HG03196 (cell line): ENCODE measurements around the gene COPG1.
"Not testable (repeated sequence)": the region's sequence is repeated elsewhere in the genome, so short reads cannot be mapped to it uniquely, and the experiment has no call there.

Experiments
- ATAC-seq: cut with Tn5 transposase; IDR thresholded peaks from one replicate; pipeline ENCODE4 v1.9.1; 2021; ENCODE audit not compliant: unreplicated experiment

COPG1 gene

DNA sequence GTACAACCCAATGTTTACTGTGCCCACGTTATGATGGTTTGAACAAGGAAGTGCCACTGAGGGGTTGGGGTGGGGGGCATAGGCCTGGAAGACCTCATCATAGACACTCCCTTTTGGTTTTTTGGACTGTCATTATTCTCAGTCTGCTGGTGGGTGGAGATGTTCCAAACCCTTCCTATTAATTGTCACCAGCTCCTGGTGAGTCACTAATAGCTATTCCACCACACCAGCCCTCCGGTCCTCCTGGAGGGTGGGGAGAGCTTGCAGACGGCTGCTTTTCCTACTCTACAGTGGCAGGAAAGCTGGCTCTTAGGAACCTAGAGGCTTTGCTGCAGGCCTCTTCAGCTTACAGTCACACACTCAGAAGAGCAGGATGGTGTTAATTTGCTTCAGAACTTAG is 9.0 kb upstream of the COPG1 start:
- no peak for ATAC-seq

DNA sequence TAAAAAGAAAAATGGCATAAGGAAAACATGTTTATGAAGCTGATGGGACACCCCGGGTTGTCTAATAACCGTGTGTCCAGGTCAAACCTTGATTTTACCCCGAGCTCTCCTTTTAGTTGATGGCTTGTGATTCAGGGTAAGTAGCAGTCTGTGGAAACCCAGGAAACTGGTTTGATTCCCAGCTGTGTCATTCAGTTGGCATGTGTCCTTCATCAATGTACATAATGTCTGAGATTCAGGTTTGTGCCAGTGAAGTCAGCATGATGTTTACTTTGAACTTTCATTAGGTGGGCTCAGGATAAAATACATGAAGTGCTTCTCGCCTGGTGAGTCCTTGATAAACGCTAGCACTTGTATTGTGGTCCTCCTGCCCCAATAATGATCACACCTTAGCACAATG is 4.3 kb upstream of the COPG1 start:
- no peak for ATAC-seq

- not testable (repeated sequence) for ATAC-seq
Measured at GRCh38 chr3:129245641-129246306, 3.6 kb upstream of the COPG1 start.

GRCh38 chr3:129246636-129247035 is 2.8 kb upstream of the COPG1 start:
- ATAC-seq, result no peak

GRCh38 chr3:129248286-129248979 is 973 bp upstream of the COPG1 start:
- ATAC-seq, result no peak

DNA sequence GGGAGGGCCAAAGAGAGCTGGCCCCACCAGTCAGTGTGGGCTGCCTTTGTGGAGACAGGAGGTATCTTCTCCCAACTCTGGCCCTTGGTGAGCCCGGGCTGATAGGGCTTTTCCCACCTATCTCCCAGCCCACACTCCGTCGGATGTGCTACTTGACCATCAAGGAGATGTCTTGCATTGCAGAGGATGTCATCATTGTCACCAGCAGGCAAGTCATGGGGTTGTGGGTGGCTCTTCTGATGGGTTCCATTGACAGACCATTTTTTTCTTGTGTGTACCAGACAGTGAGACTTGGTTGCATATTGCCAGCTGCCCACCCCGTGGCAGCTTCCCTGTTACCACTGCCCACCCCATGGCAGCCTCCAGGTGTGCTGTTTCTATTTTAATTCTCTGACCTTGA is 3.3 kb downstream of the COPG1 start:
- ATAC-seq, result no peak

GRCh38 chr3:129254536-129255230 is 5.3 kb downstream of the COPG1 start:
- no peak for ATAC-seq

- ATAC-seq, result no peak
Measured at GRCh38 chr3:129256270-129256669, 6.9 kb downstream of the COPG1 start.

- no peak for ATAC-seq
Measured at GRCh38 chr3:129257609-129258008, 8.2 kb downstream of the COPG1 start.

DNA sequence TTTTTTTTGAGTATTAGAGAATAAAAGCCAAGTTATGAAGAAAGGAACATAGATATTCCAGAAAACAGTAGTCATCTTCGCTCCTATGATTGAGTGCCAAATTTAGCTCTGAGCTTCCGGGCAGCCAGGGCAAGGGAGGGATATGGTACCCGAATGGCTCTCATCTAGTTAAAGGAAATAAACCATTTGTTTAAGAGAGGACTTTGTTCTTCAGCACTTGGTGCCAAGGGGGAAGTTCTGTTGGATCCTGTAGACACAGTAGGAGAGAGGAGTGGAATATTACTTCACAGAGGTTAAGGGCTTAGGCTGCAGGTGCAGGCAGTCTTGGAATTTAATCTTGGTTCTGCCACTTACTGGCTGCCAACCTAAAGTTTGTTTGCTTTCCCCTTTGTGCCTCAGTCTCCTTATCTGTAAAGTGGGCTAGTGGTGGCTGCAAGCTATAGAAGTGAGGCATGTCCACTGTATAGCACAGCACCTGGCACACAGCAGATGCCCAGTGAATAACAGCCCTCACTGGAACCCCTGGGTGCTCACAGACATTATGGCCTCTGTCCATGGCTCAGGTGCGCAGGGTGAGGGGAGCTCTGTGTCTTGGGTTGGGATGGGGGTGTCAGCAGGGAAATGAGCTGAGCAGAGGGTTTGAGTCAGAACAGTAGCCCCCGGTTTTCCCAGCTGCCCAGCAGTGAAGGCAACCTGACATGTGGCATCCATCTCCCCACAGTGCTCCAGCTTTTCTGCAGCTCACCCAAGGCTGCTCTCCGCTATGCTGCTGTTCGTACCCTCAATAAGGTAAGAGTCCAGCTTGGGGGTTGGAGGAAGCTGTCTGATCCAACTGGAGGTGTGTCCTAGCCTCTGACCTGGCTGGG is 10.4 kb downstream of the COPG1 start:
- no peak for ATAC-seq

DNA sequence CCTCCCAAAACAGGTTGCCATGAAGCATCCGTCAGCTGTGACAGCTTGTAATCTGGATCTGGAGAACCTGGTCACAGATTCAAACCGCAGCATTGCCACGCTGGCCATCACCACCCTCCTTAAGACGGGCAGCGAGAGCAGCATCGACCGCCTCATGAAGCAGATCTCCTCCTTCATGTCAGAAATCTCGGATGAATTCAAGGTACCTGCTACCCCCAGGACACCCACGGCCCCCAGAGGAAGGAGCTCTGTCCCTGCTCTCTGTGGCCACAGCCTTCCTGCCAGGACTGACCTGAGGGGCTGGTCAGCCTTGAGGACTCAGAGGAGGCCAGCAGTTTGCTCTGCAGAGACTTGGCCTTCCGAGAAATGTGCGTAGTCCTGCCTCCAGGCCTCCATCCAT is 11.2 kb downstream of the COPG1 start:
- no peak for ATAC-seq

- no peak for ATAC-seq
Measured at GRCh38 chr3:129261894-129262293, 12.5 kb downstream of the COPG1 start.

DNA sequence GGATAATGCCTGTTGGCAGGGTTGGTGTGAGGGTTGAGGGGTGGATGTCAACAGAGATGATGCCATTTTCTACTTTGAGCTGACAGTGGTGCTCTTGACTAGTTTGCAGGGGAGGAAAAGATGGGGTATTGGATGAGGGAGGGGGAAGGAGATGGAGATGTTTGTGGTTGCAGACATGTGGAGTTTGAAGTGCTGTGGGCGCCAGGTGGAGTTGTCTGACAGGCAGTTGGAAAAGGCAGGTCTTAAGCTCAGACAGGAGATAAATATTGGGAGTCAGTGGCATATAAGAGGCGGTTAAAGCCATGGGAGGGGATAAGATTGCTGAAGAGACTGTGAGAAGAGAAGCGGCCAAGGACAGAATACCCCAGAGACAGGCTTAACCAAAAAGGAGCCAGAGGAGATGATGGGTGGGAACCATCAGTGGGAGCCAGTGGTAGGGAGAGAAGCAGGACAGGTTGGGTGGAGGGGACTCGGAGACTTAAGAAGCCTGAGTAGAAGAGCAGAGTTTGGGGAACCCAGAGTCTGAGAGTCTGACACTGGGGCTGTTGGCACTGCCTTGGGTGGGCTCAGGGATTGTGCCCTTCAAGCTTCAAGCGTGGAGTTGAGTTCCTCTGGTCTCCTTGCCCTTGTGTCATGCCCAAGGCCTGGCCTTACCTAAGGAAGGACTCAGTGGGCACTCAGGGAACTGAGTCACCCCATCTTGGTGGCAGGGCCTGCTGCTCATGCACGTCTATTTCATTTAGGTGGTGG is 13.9 kb downstream of the COPG1 start:
- ATAC-seq, result no peak

GRCh38 chr3:129264994-129265393 is 15.6 kb downstream of the COPG1 start:
- ATAC-seq, result not testable (repeated sequence)

DNA sequence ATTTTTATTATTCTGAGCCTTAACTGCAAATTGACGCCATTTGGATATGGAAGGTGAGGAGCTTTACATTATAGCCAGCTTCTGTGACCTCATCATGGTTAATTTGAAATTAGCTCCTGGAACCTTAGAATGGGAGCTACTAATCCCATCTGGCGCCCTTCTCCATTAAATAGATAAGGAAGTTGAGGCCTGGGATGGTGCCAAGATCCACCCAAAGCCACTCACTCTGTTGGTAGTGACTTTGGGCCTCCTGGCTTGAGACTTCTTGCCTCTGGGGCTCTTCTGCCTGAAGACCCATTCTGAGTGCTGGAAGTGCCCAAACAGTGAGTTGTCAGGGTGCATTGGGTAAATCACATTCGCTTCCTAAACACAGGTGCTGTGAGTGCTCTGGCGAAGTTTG is 17.2 kb downstream of the COPG1 start:
- no peak for ATAC-seq

- ATAC-seq, result no peak
Measured at GRCh38 chr3:129268396-129268795, 19.0 kb downstream of the COPG1 start.

GRCh38 chr3:129271674-129272073 is 22.3 kb downstream of the COPG1 start:
- ATAC-seq, result no peak

DNA sequence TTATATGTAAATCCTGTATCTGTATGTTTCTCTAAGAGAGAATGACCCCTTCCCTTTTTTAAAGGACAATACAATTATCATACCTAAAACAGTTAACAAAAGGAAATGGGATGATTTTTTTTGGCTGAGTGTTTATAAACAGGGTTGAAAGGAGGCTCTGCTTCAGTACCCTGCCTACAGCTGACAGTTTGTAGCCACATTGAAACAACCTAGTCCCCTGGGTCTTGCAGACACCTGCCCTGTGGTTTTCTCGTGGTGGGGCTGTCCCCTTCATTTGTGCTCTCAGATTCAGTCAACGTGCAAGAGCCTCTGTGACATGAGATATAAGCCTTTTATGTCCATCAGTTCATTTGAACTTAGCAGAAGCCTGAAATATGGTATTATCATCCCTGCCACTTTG is 27.0 kb downstream of the COPG1 start:
- ATAC-seq, result peak; percentile 73

DNA sequence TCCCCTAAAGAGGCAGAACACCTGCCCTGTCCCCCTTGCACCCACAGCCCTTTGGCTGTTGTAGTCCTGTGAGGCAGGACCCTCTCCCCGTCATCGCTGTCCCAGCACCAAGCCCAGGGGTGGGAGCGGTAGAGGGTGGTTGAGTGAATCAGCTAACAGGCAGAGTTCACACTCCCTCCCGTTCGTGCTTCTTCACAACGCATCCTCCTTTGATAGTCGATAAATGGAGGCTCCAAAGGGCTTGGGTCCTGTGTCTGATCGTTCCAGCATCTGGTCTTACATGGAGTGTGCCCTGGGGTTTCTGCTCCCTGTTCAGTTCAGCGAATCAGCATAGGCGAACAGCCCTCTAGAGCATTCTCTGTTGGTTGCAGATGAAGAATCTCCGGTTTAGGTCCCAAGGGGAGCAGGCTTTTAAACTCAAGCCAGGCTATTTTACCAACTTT is 28.4 kb downstream of the COPG1 start:
- no peak for ATAC-seq

DNA sequence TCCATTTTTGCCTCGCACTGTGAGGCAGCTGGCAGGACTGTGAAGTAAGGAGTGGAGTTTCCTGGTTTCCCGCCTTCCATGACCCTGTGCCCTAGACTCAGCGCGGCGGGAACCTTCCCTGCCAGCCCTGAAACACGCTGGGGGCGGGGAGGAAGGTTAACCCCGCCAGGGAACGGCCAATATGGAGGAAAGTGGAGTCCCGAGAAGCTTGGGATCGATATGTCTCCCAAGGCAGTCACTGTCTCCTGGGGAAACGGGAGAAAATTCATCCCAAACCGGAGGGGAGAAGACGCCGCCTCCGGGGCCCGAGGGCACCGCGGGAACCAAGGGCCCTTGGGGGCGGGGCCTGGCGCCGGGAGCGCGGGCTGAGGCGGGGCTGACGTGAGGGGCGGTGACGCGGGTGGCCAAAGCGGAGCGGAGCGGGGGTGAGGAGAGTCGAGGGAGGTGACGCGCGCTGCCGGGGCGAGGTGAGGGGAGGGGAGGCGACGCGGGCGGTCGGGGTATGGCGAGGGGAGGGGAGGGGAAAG is 29.1 kb downstream of the COPG1 start, which contains the start of gene HMCES:
Gene HMCES (plus strand): TSS at position 432 of the 527 bp plus-strand sequence. CDS start 863 bp downstream, outside the sequence.
- peak; percentile 35 for ATAC-seq
